Smooth muscle cell (in vitro differentiated cells): ENCODE data around the gene GBP1. TPM values are rescaled to one million over a fixed set of nuclear protein-coding genes. Genes with fewer than 3 reads are reported as not detected.

ENCODE experiments used
- DNase-seq: peaks from one replicate; lab custom pipeline; 2025; ENCODE audit not compliant: unreplicated experiment; lab: John Stamatoyannopoulos, UW
- H2AFZ ChIP-seq: fragments of 200-600 bp; sonication (generic); 2 replicates; pipeline ENCODE4 v1.6.0; 2016; ENCODE audit warnings: antibody characterized with exemption, low read depth, mild to moderate bottlenecking
- H3F3A ChIP-seq: fragments of 200-600 bp; sonication (generic); 2 replicates; pipeline ENCODE4 v1.6.0; 2017; ENCODE audit warnings: antibody characterized with exemption, low read depth
- H3K27ac ChIP-seq: fragments of 200-600 bp; sonication (generic); 2 replicates; pipeline ENCODE4 v1.5.1; 2016; ENCODE audit warnings: low read depth, mild to moderate bottlenecking
- H3K27me3 ChIP-seq: fragments of 200-600 bp; sonication (generic); 2 replicates; pipeline ENCODE4 v1.6.1; 2016; ENCODE audit warnings: low read depth, mild to moderate bottlenecking
- H3K36me3 ChIP-seq: fragments of 200-600 bp; sonication (generic); 2 replicates; pipeline ENCODE4 v1.5.1; 2016; ENCODE audit warnings: low read depth
- H3K4me1 ChIP-seq: fragments of 200-600 bp; sonication (generic); 2 replicates; pipeline ENCODE4 v1.5.1; 2016; ENCODE audit warnings: low read depth
- H3K4me2 ChIP-seq: fragments of 200-600 bp; sonication (generic); 2 replicates; pipeline ENCODE4 v1.6.0; 2016; ENCODE audit warnings: mild to moderate bottlenecking
- H3K4me3 ChIP-seq: fragments of 200-600 bp; sonication (generic); 2 replicates; pipeline ENCODE4 v1.5.1; 2016; ENCODE audit warnings: mild to moderate bottlenecking
- H3K79me2 ChIP-seq: fragments of 200-600 bp; sonication (generic); 2 replicates; pipeline ENCODE4 v1.6.0; 2016; ENCODE audit warnings: low read depth, mild to moderate bottlenecking
- H3K9ac ChIP-seq: fragments of 200-600 bp; sonication (generic); 2 replicates; pipeline ENCODE4 v1.6.0; 2016; ENCODE audit warnings: low read depth
- H3K9me3 ChIP-seq: fragments of 200-600 bp; sonication (generic); replicated peaks from 2 replicates; pipeline ENCODE4 v1.5.1; 2016; ENCODE audit warnings: low read depth
- H4K20me1 ChIP-seq: fragments of 200-600 bp; sonication (generic); 2 replicates; pipeline ENCODE4 v1.6.0; 2016; ENCODE audit warnings: low read depth
- WGBS: methylation state at CpG from one replicate; pipeline ENCODE4 v1.1.7; 2016; ENCODE audit warnings: low lambda C conversion rate; 5-methylcytosine and 5-hydroxymethylcytosine counted together
- polyA plus RNA-seq: library from polyadenylated mRNA; unstranded; fragments of >200 nt; fragmentation: Nextera tagmentation; extraction: Ambion mirVana; gene quantifications from 2 replicates; pipeline ENCODE4 v1.2.1, GENCODE V29; 2016
- total RNA-seq: library from RNA; depleted of rRNA; stranded (reverse); fragments of >200 nt; gene quantifications from 2 replicates; pipeline ENCODE4 v1.2.3, GENCODE V29; 2014
- TF ChIP-seq, protein P1 (sequence below): fragments of 200-600 bp; sonication (generic); IDR thresholded peaks from 2 replicates; pipeline ENCODE4 v1.5.1; 2017; ENCODE audit warnings: borderline replicate concordance, mild to moderate bottlenecking, antibody characterized with exemption; ENCODE audit not compliant: insufficient read depth, poor library complexity, severe bottlenecking

Gene GBP1
- total and polyA plus RNA-seq, 2 experiments from 2014 or later: 15.7 to 30.2 TPM

DNA sequence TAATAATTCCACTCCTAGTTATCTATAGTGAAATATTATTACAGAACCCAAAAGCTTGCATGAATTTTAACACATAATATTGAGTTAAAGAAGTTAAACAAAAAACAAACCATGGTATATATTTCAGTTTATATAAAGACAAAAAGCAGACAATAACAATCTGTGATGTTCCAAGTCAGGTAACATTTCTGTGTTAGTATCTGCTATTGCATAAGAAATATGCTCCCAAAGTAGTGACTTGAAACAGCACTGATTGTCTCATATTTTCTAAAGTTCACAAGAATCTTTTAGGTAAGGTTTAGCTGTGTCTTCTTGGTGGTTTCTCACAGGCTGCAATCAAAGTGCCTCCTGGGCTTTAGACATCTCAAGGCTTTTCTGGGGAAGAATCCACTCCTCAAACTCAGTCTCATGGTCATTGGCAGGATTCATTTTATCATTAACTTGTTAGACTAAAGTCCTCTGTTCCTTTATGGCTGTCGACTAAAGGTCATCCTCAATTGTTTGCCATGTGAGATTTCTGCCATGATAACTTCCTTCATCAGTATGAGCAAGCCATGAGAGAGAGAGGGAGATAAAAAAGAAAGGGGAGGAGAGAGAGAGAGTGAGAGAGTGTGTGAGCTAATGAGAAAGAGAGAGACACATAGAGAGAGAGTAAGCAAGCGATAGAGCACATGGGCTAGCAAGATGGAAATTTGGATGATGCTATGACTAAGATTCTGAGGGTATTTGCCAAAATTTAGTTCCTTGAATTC lies 19.9 kb downstream of the GBP1 start:
- WGBS: 85% methylated on average over 2 of the region's 2 CpGs
- no peak overlapping the region for H3K27ac ChIP-seq
- H3K4me3 ChIP-seq: no peak overlapping the region
- no peak overlapping the region for H3K9ac ChIP-seq
- H3K79me2 ChIP-seq: no peaks in the 10 kb centered on the region
- H3K4me2 ChIP-seq: no peak overlapping the region
- H3K4me1 ChIP-seq: no peaks in the 10 kb centered on the region
- H4K20me1 ChIP-seq: no peaks in the 10 kb centered on the region
- TF ChIP-seq, protein P1, sequence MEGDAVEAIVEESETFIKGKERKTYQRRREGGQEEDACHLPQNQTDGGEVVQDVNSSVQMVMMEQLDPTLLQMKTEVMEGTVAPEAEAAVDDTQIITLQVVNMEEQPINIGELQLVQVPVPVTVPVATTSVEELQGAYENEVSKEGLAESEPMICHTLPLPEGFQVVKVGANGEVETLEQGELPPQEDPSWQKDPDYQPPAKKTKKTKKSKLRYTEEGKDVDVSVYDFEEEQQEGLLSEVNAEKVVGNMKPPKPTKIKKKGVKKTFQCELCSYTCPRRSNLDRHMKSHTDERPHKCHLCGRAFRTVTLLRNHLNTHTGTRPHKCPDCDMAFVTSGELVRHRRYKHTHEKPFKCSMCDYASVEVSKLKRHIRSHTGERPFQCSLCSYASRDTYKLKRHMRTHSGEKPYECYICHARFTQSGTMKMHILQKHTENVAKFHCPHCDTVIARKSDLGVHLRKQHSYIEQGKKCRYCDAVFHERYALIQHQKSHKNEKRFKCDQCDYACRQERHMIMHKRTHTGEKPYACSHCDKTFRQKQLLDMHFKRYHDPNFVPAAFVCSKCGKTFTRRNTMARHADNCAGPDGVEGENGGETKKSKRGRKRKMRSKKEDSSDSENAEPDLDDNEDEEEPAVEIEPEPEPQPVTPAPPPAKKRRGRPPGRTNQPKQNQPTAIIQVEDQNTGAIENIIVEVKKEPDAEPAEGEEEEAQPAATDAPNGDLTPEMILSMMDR: no peak
- no peaks in the 10 kb centered on the region for H3K9me3 ChIP-seq
- no peaks in the 10 kb centered on the region for H3K27me3 ChIP-seq
- DNase-seq: no peak
- H3F3A ChIP-seq: no peaks in the 10 kb centered on the region
- H2AFZ ChIP-seq: no peak overlapping the region
- no peaks in the 10 kb centered on the region for H3K36me3 ChIP-seq

DNA sequence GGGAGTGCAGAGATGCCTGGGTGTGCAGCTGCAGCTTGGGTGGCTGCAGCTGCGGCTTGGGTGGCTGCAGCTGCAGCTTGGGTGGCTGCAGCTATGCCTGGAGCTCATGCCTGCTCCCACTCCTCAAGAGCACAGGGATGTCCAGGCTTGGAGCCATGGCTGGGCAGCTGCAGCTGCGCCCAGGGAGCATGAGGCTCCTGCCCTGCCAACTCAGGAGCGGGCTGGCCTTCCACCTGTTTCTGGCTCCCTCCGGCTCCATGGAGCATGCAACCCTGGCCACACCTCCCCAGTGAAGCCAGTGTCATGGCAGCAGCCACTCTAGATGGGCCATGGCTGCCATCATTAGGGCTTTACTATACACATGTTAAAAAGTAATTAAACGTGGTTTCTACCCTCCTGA lies 21.1 kb downstream of the GBP1 start:
- no peak overlapping the region for H3K27ac ChIP-seq
- H3K4me3 ChIP-seq: no peak overlapping the region
- no peak overlapping the region for H3K4me2 ChIP-seq
- 79% methylated on average over 5 of the region's 5 CpGs for WGBS
- H3F3A ChIP-seq: no peaks in the 10 kb centered on the region
- H2AFZ ChIP-seq: no peak overlapping the region
- H3K9ac ChIP-seq: no peak overlapping the region
- no peaks in the 10 kb centered on the region for H3K36me3 ChIP-seq
- H3K79me2 ChIP-seq: no peaks in the 10 kb centered on the region
- no peaks in the 10 kb centered on the region for H3K27me3 ChIP-seq
- H3K9me3 ChIP-seq: no peaks in the 10 kb centered on the region
- H3K4me1 ChIP-seq: no peaks in the 10 kb centered on the region
- H4K20me1 ChIP-seq: no peaks in the 10 kb centered on the region
- TF ChIP-seq, protein P1: no peak
- DNase-seq: no peak

DNA sequence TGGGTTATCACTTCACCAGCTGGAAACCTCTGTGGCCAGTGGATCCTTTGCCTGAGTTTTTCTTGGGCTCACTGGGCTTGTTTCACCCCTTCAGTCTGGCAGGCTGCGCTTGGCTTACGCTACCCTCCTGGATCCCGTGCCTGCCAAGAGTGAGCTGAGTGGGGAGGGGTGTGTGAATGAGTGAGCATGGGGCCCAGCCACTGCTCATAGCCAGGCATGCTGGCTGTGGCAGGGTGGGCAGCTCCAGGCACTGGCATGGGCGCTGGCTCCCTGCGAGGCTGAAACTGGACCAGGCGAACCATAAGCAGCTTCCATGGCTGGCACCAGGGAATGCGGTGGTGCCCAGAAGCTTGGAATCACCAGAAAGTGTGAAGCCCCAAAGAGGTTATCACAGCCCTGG lies 22.5 kb downstream of the GBP1 start:
- H3F3A ChIP-seq: no peaks in the 10 kb centered on the region
- WGBS: 93% methylated on average over 7 of the region's 7 CpGs
- TF ChIP-seq, protein P1: no peak
- H3K4me3 ChIP-seq: no peak overlapping the region
- H3K36me3 ChIP-seq: no peaks in the 10 kb centered on the region
- no peak overlapping the region for H3K4me2 ChIP-seq
- H2AFZ ChIP-seq: no peak overlapping the region
- no peaks in the 10 kb centered on the region for H3K9me3 ChIP-seq
- H3K27ac ChIP-seq: no peak overlapping the region
- DNase-seq: no peak
- no peaks in the 10 kb centered on the region for H3K27me3 ChIP-seq
- H3K79me2 ChIP-seq: no peaks in the 10 kb centered on the region
- H4K20me1 ChIP-seq: no peaks in the 10 kb centered on the region
- H3K4me1 ChIP-seq: no peaks in the 10 kb centered on the region
- H3K9ac ChIP-seq: no peak overlapping the region

DNA sequence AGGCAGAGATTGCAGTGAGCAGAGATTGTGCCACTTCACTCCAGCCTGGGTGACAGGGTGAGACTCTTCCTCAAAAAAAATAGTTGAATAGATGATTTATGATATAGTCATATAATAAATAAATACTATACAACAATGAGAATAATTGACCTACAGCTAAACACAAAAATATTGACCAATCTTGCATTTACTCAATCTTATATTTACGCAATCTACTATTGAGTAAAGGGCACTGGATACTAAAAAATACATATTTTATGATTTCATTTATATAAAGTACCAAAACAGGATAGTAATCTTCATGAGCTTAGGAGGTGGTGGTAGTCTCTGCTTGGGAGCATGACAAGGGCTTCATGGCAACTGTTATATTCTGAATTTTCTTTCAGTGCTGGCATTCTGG lies 23.3 kb downstream of the GBP1 start:
- Histone ChIP-seq H3K4me2 (no peak overlapping the region), H3K36me3 (no peaks in the 10 kb centered on the region), H2AFZ (no peak overlapping the region), H3K4me3 (no peak overlapping the region), H3K9ac (no peak overlapping the region), H3K4me1 (no peaks in the 10 kb centered on the region), H4K20me1 (no peaks in the 10 kb centered on the region), H3K79me2 (no peaks in the 10 kb centered on the region), H3F3A (no peaks in the 10 kb centered on the region), H3K9me3 (no peaks in the 10 kb centered on the region), H3K27me3 (no peaks in the 10 kb centered on the region), H3K27ac (no peak overlapping the region)
- TF ChIP-seq, protein P1: no peak
- WGBS: 90% methylated on average over 1 of the region's 1 CpG
- DNase-seq: no peak
